ENCODE results near the gene HDAC10.

HDAC10 gene

DNA sequence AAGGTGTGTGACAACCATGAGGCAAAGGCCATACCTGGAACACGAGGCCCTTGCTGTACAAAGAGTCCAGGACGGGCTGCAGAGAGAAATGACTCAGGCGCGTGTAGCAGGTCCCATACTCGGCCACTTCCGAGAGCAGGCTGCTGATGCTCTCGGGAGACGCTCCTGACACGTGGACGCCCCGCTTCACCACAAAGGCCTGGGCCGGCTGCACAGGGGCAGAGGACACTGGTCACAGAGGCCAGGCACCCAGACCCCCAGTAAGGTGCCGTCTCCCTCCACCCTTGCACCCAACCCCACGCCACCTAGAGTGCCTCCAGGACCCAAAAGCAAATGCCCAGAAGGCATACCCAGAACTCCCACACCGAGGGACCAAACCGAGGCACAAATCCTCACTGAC, 21.7 kb downstream of the HDAC10 start:
- no peak for DNase-seq

DNA sequence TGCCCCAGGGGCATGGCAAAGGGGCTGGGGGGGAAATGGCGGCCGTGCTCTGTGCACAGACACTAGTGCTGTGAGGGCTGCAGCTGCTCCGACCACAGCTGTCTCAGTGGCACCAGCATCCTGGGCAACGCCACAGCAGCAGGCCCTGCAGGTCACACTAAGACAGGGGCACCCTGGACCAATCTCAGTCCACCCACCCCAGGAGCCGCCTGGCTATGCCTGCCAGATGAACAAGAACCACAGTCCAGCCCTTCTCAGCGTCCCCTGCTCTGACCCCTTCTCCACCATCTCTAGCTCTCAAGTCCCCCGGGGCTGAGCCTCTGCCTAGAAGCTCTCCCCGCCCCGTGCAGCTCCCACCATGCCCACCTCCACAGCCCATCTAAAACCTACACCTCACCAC, 22.7 kb downstream of the HDAC10 start:
- DNase-seq = no peak

DNA sequence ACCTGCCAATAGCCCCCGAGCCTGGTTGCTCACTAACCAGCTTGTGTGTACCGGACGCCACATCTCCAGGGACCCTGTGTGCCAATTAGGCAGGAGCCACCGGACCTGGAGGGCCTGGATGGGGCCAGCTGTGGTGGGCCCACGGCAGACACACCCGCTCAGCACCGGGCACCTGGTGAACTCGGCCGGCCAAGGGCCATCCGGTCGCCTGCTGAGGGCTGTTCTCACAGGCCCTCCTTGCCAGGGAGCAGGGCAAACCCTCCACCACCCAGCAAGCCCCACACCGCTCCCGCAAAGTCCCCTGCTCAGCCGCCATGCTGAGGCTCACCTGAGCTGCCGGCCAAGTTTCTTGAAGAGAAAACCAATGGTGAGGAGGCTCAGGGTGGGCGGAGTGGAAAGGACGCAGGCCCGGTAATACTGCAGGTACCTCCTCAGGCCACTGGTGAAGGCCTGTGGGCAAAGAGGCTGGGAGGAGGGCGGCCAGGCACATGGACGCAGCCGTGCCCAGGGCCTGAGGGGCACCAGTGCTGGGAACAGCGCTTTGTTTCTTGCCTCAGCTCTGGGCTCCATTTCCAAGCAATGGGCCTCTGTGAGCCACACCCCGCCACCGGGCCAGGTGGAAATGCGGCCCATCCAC, 23.4 kb downstream of the HDAC10 start:
- no peak for DNase-seq

DNA sequence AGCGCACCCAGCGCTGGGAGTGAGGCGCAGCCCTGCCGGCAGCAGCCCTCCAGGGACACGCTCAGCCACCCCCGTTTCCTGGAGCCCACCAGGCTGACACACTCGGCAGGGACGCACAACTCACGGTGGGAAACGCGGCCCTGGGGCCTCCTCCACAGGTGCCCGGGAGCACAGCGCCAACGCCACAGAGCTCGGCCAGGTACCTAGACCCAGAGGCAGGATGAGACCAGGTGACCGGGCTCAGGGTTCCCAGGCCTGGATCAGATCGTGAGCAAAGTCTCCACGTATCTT, 24.2 kb downstream of the HDAC10 start:
- no peak for DNase-seq

DNA sequence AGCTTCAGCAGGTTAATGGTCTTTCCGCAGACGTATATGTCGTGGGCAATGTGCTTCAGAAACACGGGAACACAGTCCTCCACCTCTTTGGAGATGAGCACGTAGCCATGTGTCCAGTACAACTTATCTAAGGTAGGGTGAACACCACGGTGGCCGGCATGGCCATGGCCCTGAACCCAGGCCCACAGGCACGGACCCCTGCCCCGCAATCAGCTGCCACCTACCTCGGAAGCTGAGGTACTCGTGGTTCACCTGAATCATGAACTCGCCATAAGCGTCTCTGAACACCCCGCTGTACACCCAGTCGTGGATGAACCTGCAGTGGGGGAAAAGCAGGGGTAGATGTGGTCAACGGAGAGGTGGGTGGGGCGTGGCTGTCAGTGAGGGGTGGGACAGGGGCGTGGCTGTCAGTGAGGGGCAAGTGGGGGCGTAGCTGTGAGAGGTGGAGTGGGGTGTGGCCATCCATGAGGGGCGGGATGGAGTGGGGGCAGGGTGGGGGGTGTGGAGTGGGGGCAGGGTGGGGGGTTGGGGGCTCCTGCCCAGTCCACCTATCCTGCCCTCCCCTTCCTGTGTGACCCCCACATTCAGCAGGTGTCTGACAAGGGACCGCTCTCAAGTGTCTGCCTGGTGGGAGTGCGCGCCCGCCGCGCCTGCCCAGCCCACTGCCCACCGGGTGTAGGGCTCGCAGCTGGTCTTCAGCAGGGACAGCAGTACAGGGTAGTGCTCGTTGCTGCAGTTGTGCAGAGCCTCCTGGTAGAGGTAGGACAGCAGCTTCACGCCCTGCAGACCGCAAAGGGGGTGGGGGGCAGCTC, 24.8 kb downstream of the HDAC10 start:
- no peak for DNase-seq

DNA sequence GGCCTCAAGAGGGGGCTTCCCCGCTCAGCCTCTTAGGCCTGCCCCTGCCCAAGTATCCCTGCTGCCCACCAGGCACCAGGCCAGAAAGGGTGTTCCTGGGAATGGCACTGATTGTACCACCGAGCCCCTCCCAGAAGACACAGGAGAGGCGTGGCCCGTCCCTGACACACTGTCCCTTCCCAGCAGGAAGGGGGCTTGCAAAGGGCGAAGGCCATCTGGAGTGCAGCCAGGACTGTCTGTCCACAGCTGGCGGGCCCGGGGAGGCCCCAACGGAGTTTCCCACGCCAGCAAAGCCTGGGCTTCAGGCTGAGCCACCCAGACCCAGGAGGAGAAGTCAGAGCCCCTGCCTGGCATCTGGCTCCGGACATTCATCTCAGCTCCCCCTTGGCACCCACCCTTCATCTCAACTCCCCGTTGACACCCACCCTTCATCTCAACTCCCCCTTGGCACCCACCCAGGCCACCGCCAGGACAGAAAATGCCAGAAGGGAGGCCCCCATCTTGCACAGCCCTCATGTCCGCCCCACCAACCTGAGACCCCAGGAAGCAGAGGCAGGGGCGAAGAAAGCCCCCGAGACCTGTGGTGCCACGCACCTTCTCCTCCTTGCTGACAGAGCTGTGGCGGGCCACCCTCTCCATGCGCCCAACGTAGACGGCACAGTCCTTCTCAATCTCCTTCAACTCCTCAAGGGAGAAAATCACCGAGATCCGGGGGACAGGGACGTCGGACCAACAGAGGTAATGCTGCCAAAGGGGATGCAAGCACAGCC, 25.7 kb downstream of the HDAC10 start:
- no peak for DNase-seq

DNA sequence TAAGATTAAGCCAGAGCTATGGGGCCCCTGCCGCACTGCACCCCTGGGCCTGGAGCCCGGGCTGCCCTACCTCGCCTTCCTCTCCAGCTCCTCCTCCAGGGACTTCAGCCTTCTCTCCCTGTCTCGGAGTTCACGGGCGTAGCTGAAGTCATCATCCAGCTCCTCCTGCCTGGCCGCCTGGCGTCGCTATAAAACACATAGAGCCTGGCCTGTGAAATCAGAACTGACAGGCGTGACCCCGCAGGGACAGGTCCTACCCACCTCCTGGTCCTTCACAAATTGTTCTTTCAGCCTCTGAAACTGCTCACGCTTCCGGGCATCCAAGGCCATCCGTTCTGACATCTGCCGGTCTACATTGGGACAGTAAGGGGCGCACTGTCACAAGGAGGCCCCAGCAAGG, 27.0 kb downstream of the HDAC10 start:
- no peak for DNase-seq

DNA sequence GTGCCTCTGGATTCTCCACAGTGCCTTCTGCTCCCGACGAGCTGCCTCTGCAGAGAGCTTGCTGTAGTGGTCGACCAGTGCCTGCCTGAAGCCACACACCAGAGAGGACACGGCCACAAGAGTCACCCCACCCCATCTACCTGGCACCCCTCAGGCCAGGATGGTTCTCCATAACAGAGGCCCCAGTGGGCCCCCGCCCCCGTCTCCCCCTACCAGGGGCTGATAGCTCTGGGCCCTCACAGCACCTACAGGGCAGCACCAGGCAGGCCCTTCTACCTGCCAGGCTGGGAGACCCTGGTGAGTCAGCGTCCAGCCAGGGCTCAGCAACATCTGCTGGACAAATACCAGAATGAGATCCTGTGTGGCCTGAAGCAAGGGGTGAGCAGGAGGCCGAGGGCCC, 28.6 kb downstream of the HDAC10 start:
- no peak for DNase-seq

DNA sequence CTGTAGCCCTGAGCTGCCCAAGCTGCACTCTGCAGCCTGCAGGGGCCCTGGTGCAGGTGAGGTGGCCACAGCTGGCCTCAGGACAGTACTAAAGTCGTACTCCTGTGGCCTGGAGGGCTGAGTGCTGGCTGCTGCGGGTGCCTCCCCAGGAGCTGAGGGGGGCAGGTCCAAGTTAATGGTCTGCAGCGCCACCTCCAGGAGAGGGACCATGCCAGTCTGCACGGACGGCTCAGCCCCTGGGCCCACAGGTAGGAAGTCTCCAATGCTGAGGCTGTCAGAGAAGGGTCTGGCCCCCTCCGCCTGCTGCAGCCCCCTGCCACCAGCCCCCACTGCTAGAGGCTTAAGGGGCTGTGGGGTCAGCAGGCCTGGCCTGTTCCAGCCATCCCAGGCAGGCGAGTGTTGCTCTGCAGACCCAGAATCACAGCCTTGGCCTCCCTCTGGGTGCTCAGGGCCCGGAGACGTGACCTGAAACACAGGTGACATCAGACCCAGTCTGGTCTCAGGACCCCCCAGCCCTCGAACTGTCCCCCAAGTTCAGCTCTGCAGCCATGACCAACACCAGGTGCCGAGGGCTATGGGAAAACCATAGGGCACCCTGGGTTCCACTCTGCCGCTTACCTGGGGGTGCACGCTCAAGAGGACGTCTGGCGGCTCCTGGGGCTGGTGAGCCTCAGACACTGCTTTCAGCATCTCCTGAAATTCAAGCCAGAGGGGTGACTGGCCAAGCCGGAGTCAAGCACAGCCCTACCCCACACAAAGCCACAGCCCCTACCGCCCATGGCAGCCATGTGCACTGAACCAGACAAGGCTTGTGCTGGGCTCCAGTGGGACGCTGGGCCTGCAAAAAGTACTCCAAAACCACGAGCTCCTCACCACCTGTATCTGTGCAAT, 29.4 kb downstream of the HDAC10 start:
- no peak for DNase-seq

DNA sequence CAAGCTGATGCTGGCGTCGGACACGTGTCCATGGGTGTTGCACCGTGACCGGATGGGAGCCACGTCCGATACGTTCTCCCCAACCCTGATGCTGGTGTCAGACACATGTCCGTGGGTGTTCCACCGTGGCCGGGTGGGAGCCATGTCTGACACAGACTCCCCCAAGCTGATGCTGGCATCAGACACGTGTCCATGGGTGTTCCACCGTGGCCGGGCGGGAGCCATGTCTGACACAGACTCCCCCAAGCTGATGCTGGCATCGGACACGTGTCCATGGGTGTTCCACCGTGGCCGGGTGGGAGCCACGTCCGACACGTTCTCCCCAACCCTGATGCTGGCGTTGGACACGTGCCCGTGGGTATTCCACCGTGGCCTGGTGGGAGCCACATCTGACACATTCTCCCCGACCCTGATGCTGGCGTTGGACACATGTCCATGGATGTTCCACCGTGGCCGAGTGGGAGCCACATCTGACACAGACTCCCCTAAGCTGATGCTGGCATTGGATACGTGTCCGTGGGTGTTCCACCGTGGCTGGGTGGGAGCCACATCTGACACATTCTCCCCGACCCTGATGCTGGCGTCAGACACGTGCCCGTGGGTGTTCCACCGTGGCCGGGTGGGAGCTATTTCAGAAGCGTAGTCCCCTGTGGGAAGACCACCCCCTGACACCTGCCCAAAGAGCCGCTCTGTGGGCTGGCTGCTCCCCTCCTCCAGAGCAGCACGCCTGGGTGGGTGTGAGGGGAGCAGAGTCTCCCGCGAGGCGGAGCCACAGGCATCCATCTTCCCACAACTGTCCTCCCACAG, 30.3 kb downstream of the HDAC10 start:
- no peak for DNase-seq

DNA sequence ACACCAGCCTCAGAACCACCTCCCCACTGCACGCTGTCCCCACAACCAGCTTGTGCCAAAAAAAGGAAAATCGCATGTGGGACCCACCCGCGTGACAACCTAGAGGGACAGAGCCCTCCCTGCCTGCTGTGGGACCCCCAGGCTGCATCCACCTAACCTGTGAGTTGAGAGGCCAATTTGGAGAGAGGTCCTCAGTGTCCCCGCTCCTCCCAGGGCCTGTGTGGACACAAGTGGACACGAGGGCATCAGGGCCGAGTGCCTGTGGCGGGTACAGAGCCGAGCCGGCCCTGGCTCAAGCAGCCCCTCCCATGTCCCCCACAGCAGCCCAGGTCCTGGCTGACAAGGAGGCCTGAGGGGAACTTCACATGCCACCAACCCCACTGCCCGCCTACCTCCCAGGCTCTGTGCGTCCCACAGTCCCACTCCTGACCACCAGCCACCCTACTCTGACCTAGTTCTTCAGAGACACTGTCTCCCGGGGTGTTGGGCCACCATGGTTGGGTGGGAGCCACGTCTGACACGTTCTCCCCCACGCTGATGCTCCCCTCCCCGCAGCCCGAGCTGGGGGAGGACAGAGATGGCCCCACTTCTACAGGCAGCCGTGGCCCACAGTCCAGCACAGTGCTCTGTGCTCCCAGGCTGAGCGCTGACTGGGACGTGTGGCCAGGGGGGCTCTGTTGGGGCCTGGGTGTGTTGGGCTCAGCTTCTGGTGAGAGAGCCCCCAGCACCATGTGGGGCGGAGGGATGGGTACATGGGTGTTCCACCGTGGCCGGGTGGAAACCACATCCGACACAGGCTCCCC, 31.1 kb downstream of the HDAC10 start:
- DNase-seq = no peak

DNA sequence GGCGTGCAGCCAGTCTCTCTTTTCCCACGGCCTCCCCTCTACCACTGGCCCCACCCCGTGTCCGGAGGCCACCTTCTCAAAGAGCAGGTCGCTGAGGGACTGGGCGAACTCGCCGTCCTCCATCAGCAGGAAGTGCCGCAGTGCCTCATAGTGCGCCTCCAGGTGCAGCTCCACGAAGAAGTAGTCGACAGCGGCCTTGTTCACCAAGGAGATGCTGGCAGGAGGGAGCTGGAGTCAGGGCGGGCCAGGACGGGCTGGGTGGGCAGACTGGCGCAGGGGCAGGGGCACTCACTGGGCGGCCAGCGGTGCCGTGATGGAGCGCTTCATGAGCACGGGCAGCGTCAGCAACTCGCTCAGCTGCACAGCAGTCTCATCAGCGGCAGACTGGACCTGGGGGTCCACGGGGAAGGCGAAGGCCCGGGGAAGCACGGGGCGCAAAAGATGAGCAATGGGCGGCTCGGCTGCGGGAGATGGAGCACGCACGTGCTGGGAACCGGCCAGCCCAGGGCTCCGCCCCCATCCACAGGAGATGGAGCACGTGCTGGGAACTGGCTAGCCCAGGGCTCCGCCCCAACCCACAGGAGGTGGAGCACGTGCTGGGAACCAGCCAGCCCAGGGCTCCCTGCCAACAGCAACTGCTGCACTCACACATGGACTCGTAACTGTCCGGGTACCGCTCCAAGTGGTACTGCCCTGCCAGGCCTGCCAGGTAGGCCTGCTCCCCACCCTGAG, 31.9 kb downstream of the HDAC10 start:
- DNase-seq = no peak

DNA sequence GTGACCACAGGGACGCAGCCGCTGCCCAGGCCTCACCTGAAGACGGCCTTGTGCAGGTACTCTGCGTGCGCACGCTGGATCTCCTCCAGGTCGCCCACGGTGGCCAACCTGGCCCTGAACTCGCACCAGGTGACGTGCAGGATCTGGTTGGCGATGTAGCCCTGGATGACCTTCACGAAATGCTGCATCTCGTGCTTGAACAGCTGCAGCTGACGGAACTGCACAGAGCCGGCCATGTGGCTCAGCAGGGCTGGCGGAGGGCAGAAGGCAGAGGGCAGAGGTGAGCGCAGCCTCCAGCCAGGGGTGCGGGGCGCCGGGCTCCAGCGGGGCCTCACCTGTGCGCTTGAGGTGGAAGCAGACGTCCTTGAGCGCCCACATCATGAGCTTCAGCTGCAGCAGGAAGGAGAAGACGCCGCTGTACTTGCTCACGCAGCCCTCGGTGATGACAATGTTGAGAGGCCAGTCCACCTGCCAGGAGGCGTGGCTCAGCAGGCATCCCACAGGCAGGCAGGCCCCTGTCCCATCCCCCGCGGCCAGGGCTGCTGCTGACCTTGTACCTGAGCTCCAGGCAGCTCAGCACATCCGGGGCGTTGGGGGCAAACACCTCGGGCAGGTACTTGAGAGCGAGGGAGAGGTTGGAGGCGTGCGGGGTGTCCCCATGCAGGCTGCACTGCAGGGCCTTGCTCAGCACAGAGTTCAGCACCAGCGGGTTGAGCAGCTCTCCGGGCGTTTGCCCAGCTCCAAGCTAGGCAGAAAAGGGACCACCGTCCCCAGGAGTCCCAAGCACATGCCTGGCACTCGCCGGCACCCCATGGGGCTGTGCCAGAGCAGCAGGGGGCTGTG, 32.7 kb downstream of the HDAC10 start:
- DNase-seq = no peak

DNA sequence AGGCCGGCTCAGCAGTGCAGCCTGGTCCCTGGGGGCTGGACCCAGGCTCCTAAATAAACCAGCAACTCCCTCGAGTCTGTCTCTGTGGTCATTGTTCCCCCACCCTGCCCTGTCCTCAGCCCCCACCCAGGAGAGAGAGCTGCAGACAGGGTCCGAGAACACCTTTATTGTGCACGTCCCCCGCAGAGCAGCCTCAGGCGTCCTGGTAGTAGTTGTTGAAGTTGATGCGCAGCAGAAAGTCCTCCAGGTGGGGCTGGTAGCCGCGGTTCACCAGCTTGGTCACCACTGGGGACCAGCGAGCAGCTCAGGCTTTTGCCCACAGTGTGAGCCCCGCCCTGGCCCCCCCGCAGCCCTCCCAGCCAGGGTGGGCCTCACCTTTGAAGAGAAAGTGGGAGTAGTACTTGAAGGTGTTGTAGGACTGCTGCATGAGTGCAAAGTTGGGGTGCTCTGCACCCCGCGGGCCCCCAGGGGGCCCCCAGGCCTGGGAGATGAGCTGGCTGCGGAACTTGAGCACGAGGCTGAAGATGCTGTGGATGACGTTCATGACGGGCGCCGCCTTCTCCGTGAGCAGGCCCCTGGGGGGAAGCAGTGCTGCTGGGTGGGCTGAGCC, 33.4 kb downstream of the HDAC10 start:
- no peak for DNase-seq

DNA sequence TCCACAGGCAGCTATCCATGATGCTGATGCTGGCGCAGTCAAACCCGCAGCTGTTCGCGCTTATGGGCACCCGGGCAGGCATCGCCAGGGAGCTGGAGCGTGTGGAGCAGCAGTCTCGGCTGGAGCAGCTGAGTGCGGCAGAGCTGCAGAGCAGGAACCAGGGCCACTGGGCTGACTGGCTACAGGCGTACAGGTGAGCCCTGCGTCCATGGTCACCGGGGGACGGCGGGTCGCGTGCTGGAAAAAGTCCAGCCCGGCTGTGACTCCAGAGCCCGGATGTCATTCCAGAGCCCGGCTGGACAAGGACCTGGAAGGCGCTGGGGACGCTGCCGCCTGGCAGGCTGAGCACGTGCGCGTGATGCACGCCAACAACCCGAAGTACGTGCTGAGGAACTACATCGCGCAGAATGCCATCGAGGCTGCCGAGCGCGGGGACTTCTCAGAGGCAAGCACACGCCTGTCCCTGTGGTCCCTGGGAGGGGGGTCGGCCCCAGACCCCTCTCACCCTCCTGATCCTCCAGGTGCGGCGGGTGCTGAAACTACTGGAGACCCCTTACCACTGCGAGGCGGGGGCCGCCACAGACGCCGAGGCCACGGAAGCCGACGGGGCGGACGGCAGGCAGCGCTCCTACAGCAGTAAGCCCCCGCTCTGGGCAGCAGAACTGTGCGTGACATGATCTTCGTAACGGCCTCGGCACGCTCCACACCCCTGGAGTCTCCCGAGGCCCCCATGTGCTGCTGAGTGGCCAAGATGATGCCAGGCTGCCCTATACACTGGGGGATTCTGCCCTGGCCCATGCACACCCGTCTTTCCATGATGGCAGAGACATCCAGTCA, 34.2 kb downstream of the HDAC10 start:
- DNase-seq = no peak

DNA sequence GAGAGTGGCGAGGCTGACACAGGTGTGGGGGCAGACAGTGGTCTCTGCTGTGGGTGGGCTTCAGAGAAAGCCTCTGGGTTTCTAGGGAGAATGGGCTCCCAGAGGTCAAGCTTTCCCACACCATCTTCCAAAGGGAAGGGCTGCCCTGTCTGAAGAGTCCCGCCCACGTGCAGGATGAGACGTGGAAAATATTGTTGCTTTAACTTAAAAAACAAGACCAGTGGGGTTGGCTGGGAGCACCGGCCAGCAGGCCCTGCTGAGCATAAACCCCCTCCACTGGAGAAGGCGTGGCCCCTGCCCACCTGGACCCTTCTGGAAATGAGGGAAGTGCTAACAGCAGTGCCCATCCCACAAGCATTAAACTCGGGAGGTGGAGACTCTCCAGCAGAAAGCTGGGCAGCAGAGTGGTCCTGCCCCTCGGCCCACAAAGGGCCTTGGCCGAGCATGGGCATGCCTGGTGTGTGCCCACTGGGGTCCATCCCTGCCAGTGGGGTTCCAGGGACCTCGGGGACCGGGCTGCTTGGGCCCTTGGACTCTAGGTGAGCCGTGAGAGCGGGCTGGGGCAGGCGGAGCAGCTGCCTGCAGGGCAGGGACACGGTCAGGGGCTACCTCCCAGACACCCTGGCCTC, 34.9 kb downstream of the HDAC10 start:
- no peak for DNase-seq

DNA sequence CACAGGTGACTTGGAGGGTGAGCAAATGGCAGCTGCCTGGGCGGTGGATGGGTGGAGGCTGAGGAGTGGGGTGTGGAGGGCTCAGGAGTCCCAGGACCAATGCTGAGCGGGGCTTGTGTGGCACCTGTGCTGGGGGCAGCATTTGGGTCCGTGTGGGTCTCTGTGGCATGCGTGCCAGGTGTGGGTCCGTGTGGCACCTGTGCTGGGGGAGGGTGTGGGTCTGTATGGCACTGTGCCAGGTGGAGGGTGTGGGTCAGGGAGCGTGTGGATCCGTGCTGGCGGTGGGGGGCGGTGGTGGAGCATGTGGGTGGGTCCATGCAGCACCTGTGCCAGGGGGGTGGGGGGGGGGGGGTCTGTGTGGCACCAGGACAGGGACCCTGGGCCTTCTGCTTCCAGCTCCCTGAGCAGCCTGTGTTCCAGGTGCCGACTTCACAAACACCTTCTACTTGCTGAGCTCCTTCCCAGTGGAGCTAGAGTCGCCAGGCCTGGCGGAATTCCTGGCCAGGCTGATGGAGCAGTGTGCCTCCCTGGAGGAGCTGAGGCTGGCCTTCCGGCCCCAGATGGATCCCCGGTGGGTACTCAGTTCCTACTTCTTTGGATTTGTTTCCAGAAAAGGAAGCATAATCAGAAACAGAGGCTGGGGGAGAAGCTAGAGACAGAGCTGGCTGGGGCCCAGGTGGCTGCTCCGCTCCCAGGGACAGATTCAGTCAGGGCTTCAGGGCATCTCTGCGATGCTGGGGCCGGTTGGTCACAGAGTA, 35.6 kb downstream of the HDAC10 start:
- no peak for DNase-seq
